ENCODE data around the gene WWC2.

Gene WWC2

DNA sequence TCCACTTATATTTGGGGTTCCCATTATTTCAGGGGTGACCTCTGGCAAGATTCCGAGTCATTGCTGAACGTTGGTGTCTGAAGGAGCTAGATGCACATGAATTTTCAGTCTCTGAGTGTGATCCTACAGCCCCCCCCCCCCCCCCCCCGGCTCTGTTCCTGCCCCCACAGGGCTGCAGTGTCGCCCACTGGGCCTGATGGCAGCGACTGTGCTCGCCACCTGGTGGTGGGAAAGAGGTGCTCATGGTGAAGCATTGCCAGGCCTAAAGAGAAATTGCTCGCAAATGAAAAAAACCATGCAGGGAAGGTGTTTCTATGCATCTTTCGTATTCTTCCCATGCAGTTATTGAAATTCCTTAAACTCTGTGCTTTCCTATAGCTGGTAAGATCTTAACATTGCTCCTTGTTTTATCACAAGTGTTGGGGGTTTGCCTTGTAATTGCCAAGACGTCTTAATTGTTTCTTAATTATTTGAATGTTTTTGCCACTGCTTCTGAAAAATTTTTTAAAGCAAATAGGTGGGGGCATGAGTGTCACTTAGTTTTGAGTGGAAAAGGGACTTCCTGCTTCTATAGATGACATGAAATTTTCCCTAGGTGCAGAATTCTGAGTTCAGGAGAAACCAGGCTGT is 157.8 kb downstream of the WWC2 start:
- peak in 1 of 2 donors; percentile 21 for DNase-seq (ENCODE audit: low read depth in 2 of 2)

DNA sequence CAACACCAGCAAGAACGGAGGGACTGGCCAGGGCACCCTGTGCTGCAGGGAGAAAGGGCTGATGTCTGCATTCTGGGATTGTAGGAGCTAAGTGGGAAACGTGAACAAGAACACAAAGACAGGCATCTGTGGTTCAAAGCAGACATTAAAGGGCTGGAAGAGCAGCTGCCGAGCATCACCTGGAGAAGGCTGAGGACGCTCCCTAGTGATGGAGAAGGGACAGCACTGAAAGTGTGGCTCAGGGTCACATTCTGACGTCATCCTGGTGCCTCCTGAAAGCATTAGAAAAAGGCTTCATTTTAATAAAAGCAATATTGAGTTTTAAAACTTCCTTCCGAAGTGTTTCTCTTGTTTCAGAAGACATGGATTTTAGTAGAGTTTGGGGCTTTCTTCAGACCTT is 158.8 kb downstream of the WWC2 start:
- no peak for DNase-seq (ENCODE audit: low read depth in 2 of 2)

DNA sequence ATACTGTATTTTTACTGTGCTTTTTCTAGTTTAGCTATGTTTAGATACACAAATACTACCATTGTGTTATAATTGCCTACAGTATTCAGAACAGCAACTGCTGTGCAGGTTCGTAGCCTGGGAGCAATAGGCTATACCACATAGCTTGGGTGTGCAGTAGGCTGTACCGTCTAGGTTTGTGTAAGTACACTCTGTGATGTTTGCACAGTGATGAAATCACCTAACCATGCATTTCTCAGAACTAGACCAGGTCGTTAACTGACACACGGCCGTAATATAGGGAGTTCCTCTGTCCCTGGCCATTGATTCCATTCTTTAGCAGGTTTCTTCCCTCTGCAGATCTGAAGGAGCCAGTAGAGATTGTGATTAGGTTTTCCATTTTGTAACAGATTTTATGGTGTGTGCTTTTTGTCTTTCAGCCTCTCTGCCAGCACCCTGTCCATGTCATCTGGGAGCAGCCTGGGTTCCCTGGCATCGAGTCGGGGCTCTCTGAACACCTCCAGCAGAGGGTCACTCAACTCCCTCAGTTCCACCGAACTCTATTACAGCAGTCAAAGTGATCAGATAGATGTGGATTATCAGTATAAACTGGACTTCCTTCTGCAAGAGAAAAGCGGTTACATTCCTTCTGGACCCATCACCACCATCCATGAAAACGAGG is 161.6 kb downstream of the WWC2 start:
- DNase-seq (ENCODE audit: low read depth in 2 of 2), result no peak

DNA sequence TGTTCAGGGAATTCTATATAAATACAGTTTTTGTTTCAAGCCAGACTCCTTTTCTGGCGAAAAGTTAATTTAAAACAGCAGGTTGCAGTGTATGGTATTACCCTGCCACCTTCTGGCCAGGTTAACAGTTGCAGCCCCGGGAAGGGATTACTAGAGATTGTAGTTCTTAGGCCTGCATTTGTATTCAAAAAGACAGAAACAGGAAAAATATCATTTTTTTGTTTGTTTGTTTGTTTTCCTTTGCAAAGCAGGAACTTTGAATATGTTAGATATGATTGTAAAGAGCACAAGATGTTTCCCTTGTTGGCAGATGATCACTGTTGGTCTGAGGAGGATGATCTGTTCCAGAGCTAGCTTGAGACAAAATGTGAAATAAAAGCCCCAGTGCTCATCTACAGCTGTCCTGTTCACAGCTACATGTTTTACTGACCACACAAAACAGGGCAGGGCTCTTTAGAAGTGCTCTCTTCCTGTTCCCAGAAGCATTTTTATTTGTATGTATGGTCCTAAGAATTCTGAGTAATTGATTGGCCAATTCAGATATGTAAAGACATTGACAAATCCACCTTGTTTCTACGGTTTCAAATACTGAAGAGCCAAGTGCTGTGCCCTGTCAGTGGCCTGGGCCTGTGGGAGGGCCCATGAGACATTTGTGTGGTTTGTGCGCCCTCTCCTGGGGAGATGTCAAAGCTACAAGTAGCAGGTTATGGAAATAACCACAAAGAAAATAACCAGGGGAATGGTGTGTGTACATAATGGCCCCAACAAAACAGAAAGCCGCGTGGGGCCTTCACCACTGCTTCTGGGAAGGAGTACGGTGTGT is 163.1 kb downstream of the WWC2 start:
- DNase-seq (ENCODE audit: low read depth in 2 of 2), result peak; percentile 32 to 49

- DNase-seq (ENCODE audit: low read depth in 2 of 2), result no peak
Observed at GRCh38 chr4:183262776-183263100, 163.7 kb downstream of the WWC2 start.

- DNase-seq (ENCODE audit: low read depth in 2 of 2), result no peak
Observed at GRCh38 chr4:183263787-183264386, 164.8 kb downstream of the WWC2 start.

DNA sequence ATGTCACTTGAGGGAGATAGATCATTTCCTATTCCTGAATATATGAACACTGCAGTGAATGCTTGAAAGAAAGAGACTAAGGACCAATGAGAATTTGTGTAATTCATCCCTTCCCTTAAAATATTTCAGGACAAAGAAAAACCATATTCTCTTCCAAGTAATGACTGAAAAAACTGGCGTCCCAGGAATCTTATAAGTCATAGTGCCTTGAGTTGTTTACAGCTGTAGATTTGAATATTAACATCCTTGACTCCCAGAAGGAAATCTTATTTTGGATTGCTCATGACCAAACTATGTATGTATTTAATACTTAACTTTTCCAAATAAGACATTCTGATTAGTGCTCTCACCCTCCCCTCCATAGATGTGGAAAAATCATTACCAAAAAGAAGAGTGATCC is 165.6 kb downstream of the WWC2 start:
- no peak for DNase-seq (ENCODE audit: low read depth in 2 of 2)

- DNase-seq (ENCODE audit: low read depth in 2 of 2), result no peak
Observed at GRCh38 chr4:183266371-183266770, 167.3 kb downstream of the WWC2 start.

- DNase-seq (ENCODE audit: low read depth in 2 of 2), result no peak
Observed at GRCh38 chr4:183268556-183268955, 169.5 kb downstream of the WWC2 start.

- DNase-seq (ENCODE audit: low read depth in 2 of 2), result no peak
Observed at GRCh38 chr4:183272384-183272783, 173.3 kb downstream of the WWC2 start.

- DNase-seq (ENCODE audit: low read depth in 2 of 2), result no peak
Observed at GRCh38 chr4:183276106-183276505, 177.0 kb downstream of the WWC2 start.

- DNase-seq (ENCODE audit: low read depth in 2 of 2), result no peak
Observed at GRCh38 chr4:183284258-183284785, 185.3 kb downstream of the WWC2 start.

- no peak for DNase-seq (ENCODE audit: low read depth in 2 of 2)
Observed at GRCh38 chr4:183284965-183285364, 185.9 kb downstream of the WWC2 start.

- DNase-seq (ENCODE audit: low read depth in 2 of 2), result no peak
Observed at GRCh38 chr4:183285886-183286285, 186.8 kb downstream of the WWC2 start.

GRCh38 chr4:183286590-183287308 is 187.7 kb downstream of the WWC2 start:
- DNase-seq (ENCODE audit: low read depth in 2 of 2), result no peak

DNA sequence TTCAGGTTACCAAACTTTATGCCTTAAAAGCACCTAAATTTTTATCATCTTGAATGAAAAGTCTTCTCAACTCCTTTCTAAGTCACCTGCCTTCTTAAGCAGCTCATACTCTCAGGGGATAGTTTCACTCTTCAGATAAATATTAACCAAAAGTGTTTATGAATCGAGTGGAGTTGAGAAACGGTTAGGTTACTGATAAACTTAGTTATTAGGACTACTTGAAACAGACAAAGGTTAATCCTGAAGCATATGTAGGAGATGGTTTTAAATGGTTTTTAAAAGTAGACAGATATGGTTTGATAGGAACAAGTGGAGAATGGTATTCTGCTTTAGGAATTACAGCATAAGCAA is 188.2 kb downstream of the WWC2 start:
- no peak for DNase-seq (ENCODE audit: low read depth in 2 of 2)

DNA sequence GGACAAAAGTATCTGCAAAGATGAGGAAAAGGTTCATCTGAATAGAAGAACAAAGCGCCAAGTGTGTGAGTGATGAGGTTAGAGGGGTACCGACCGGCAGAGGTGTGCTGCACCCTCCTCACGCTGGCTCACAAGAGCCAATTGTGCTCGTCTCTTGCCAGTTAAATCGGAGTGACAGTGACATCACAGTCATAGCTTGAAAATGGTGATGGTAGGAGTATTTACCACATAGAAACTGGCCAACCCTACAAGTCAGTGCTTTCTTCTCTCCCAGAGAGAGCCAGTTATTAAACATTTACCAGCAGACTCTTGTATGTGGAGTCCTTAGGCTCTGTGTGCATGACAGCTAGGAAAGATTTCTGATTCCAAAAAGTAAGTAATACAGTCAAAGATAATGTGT is 188.6 kb downstream of the WWC2 start:
- no peak for DNase-seq (ENCODE audit: low read depth in 2 of 2)

GRCh38 chr4:183288955-183289354 is 189.9 kb downstream of the WWC2 start:
- no peak for DNase-seq (ENCODE audit: low read depth in 2 of 2)

DNA sequence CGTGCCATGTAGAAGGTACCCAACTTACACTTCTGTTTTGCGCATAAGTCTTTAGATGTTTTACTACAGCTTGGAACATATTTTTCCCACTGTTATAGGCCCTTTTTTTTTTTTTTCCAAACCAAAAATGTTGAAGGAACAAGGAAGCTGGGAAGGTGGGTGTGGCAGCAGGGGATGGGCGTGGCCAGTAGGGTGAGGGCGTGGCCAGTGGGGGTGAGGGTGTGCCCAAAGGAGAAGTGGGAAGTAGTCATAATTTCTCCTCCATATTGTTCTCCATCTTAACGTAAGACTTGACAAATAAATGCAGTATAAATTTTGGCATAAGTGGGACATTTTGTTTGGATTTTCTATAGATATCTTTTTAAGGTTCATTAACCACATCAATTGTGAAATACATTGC is 190.6 kb downstream of the WWC2 start:
- DNase-seq (ENCODE audit: low read depth in 2 of 2), result no peak

GRCh38 chr4:183291070-183291469 is 192.0 kb downstream of the WWC2 start:
- DNase-seq (ENCODE audit: low read depth in 2 of 2), result no peak

DNA sequence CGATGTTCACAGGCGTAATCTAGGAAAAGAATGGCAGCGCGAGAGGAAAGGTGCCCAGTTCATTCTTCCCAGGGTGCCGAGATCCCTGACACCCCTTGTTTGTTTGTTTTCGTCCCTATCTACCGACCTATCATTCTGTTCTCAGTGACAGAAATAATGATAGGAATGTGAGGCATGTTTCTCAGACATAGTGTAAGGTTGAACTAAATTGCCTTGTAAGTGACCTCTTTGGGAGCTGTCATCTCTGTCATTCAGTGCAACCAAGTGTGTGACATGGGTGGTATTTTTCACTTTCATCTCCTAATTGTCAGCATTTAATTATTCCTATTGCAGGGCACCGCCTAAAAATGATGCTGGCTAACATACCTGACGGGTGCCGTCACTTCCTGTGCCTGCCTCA is 196.7 kb downstream of the WWC2 start:
- DNase-seq (ENCODE audit: low read depth in 2 of 2), result no peak

GRCh38 chr4:183297675-183298074 is 198.6 kb downstream of the WWC2 start:
- no peak for DNase-seq (ENCODE audit: low read depth in 2 of 2)

All from stimulated activated CD8-positive, alpha-beta memory T cell treated with anti-CD3 and anti-CD28 coated beads, Interleukin-15, amount 100 ng/mL, for 48 hours (primary cell).